ENCODE data around the gene SYNE1. TPM values are rescaled to one million over a fixed set of nuclear protein-coding genes. Genes with fewer than 3 reads are reported as not detected.
A peak's percentile ranks its signal among the peaks of the same experiment; 100 is the strongest.

The SYNE1 gene
- total RNA-seq, 1 donor from 2014 or later, result 166 TPM

DNA sequence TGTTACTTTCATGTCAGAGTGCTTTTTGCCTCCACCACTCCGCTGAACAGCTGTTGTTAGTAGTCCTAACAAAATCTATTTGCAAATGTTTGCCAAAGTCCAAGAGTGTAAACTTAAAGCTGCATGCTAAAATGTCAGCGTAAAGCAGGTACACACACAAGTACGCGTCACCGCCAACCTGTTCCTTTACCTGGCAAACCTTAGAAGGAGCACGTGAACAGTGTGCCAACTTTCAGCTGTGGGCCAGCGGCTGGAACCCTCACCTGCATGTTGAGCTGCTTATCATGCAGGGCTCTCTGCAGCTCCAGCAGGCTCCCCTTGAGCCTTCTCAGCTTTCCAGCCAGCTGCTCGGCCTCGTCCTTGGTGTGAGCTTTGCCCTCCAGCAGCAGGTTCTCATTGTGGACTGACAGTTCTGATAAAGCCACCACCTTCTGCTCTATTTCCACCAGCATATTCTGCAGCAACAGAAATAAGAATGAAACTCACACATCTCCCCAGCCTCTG is 359.3 kb downstream of the SYNE1 start:
- no peak for DNase-seq
- intact Hi-C loops (cut with DNase I), result no loop called here
- no peak overlapping the region for H3K4me3 ChIP-seq
- peaks cover 97% of the 10 kb centered on the region for H3K36me3 ChIP-seq
- ATAC-seq, result peak in 1 of 2 donors; percentile 36
- no peaks in the 10 kb centered on the region for H3K9me3 ChIP-seq
- TF ChIP-seq, protein P1, sequence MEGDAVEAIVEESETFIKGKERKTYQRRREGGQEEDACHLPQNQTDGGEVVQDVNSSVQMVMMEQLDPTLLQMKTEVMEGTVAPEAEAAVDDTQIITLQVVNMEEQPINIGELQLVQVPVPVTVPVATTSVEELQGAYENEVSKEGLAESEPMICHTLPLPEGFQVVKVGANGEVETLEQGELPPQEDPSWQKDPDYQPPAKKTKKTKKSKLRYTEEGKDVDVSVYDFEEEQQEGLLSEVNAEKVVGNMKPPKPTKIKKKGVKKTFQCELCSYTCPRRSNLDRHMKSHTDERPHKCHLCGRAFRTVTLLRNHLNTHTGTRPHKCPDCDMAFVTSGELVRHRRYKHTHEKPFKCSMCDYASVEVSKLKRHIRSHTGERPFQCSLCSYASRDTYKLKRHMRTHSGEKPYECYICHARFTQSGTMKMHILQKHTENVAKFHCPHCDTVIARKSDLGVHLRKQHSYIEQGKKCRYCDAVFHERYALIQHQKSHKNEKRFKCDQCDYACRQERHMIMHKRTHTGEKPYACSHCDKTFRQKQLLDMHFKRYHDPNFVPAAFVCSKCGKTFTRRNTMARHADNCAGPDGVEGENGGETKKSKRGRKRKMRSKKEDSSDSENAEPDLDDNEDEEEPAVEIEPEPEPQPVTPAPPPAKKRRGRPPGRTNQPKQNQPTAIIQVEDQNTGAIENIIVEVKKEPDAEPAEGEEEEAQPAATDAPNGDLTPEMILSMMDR (IDR thresholded peaks at IDR 0.05), result no peak
- no peak overlapping the region for H3K27ac ChIP-seq
- H3K27me3 ChIP-seq (ENCODE audit: low read depth), result no peaks in the 10 kb centered on the region
- H3K4me1 ChIP-seq, result peaks cover 13% of the 10 kb centered on the region

DNA sequence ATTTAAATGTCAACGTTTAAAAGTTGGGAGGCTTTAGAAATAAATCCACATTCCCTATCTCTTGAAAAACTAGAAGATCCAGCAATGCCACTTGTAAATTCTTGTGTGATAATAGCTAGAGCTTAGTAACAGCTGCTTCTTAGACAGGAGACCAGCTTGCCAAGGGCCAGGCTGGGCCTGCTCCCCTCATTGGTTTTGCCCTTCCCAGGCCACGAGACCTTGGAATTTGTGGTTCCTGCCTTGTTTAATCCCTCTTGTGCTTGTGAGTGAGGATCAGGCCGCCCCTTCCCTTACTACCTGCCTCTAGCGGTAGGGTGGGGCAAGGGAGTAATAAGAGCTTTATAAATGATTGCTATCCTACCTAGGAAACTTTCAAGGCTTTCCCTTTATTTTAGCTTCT is 363.5 kb downstream of the SYNE1 start:
- Histone ChIP-seq H3K4me3 (no peak overlapping the region), H3K27me3 (ENCODE audit: low read depth) (no peaks in the 10 kb centered on the region), H3K9me3 (no peaks in the 10 kb centered on the region), H3K27ac (peak overlapping the region; percentile 47), H3K4me1 (peaks cover 18% of the 10 kb centered on the region), H3K36me3 (peaks cover 92% of the 10 kb centered on the region)
- ATAC-seq (peak; percentile 53 to 57), DNase-seq (no peak)
- TF ChIP-seq, protein P1 (IDR thresholded peaks at IDR 0.05), result no peak
- intact Hi-C loops (cut with DNase I), result no loop called here

DNA sequence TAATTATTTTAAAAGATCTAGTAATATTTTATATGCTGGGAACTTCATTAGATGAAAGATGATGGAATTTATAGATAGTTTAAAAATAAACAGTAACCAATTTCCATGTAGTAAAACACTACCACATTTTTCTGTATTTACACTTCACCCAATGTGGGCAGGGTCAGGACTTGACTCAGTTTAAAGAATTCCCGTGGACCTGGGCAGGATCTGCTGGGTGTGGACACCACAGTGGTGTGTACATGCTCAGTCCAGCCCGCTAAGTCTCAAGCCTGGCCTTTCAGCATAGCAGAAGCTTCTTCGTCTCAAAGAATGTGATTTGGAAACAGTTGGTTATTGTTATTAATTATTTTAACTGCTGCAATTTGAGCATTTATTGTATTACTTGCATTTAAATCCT is 364.2 kb downstream of the SYNE1 start:
- Histone ChIP-seq H3K9me3 (no peaks in the 10 kb centered on the region), H3K36me3 (peaks cover 92% of the 10 kb centered on the region), H3K4me1 (peaks cover 20% of the 10 kb centered on the region), H3K4me3 (no peak overlapping the region), H3K27ac (peak overlapping the region; percentile 47), H3K27me3 (ENCODE audit: low read depth) (no peaks in the 10 kb centered on the region)
- TF ChIP-seq, protein P1 (IDR thresholded peaks at IDR 0.05), result no peak
- ATAC-seq (peak; percentile 60 to 61), DNase-seq (no peak)
- intact Hi-C loops (cut with DNase I), result no loop called here

DNA sequence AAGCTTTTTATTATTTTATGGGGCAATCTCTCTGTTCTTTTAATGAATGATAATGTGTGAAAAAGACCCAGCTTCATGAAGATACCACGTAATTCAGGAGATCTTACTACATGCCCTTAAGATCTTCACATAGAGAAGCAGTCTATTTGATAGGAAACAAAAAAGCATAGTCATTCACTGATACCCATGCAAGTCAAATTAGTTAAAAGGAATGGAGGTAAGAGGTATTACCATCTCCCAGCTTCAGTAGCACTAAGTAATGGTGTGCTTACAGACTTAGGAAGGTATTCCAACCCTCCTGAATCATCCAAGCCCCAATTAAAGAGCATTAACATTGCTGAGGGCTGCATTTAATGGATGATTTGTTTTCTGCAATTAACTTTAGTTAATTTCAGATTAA is 364.7 kb downstream of the SYNE1 start:
- no peak for DNase-seq
- peaks cover 92% of the 10 kb centered on the region for H3K36me3 ChIP-seq
- no peaks in the 10 kb centered on the region for H3K27me3 ChIP-seq (ENCODE audit: low read depth)
- H3K4me1 ChIP-seq, result peaks cover 23% of the 10 kb centered on the region
- H3K4me3 ChIP-seq, result no peak overlapping the region
- peak in 1 of 2 donors; percentile 28 for ATAC-seq
- H3K27ac ChIP-seq, result peak overlapping the region; percentile 47
- intact Hi-C loops (cut with DNase I), result no loop called here
- TF ChIP-seq, protein P1 (IDR thresholded peaks at IDR 0.05), result no peak
- H3K9me3 ChIP-seq, result no peaks in the 10 kb centered on the region

DNA sequence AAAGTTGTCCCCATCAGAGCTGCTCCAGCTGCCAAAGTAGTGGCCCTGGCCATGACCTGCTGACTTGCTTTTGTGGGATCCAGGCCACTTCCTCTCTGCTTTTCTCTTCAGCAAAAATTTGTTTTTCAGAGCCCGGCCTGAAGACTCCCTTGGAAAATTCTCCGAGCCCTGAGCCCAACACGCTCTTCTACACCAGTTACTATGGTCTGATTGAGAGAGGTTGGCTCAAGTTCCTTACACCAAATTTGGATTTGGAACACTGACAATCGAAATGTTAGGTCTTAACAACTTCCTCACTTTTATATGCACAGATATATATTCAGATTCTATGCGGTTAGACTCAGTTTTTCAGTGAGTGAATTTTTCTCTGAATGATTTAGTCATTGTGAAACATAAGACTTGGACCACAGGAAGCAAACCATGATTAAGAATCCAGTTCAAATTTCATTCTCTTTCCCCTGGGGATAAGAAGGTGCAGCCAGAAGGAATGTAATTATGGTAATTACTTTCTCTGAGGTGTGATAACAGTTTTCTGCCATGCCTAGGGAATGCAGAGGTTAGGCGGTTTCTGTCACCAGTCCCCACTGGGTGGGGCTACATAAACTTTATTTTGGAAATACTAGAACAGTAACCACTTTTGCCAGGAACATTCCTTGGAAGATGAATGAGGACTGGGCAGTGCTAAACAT is 365.2 kb downstream of the SYNE1 start:
- peaks cover 91% of the 10 kb centered on the region for H3K36me3 ChIP-seq
- H3K4me1 ChIP-seq, result peaks cover 23% of the 10 kb centered on the region
- intact Hi-C loops (cut with DNase I), result no loop called here
- no peaks in the 10 kb centered on the region for H3K9me3 ChIP-seq
- peak; percentile 63 to 72 for ATAC-seq
- peak overlapping the region; percentile 47 for H3K27ac ChIP-seq
- TF ChIP-seq, protein P1 (IDR thresholded peaks at IDR 0.05), result no peak
- no peaks in the 10 kb centered on the region for H3K27me3 ChIP-seq (ENCODE audit: low read depth)
- DNase-seq, result no peak
- no peak overlapping the region for H3K4me3 ChIP-seq

All from lower lobe of right lung (tissue), 2 donors.